ENCODE measurements around the gene TCF3.
A peak's percentile ranks its signal among the peaks of the same experiment; 100 is the strongest.

TCF3 gene

GRCh38 chr19:1630012-1630411 is 22.4 kb downstream of the TCF3 start:
- no peak for DNase-seq

GRCh38 chr19:1629256-1629808 is 23.1 kb downstream of the TCF3 start:
- no peak for DNase-seq

- no peak for DNase-seq
Measured at GRCh38 chr19:1627194-1627593, 25.2 kb downstream of the TCF3 start.

- no peak for DNase-seq
Measured at GRCh38 chr19:1626417-1627010, 25.9 kb downstream of the TCF3 start.

- DNase-seq, result peak in 7 of 14 donors; percentile 3 to 51 (median 8)
Measured at GRCh38 chr19:1624458-1624857, 28.0 kb downstream of the TCF3 start.

GRCh38 chr19:1622541-1622940 is 29.9 kb downstream of the TCF3 start:
- no peak for DNase-seq

- no peak for DNase-seq
Measured at GRCh38 chr19:1622007-1622406, 30.4 kb downstream of the TCF3 start.

GRCh38 chr19:1621574-1621973 is 30.8 kb downstream of the TCF3 start:
- DNase-seq, result no peak

- DNase-seq, result no peak
Measured at GRCh38 chr19:1621021-1621420, 31.4 kb downstream of the TCF3 start.

- DNase-seq, result no peak
Measured at GRCh38 chr19:1620502-1620901, 31.9 kb downstream of the TCF3 start.

GRCh38 chr19:1619703-1620102 is 32.7 kb downstream of the TCF3 start:
- DNase-seq, result no peak

GRCh38 chr19:1619094-1619439 is 33.3 kb downstream of the TCF3 start:
- DNase-seq, result no peak

- no peak for DNase-seq
Measured at GRCh38 chr19:1618157-1619093, 34.0 kb downstream of the TCF3 start.

GRCh38 chr19:1616875-1617274 is 35.5 kb downstream of the TCF3 start:
- DNase-seq, result no peak

- DNase-seq, result no peak
Measured at GRCh38 chr19:1616396-1616795, 36.0 kb downstream of the TCF3 start.

- DNase-seq, result no peak
Measured at GRCh38 chr19:1615156-1615765, 37.2 kb downstream of the TCF3 start.

- DNase-seq, result no peak
Measured at GRCh38 chr19:1613808-1614570, 38.4 kb downstream of the TCF3 start.

GRCh38 chr19:1613146-1613545 is 39.3 kb downstream of the TCF3 start:
- DNase-seq, result no peak

GRCh38 chr19:1612114-1613086 is 40.0 kb downstream of the TCF3 start:
- DNase-seq, result no peak

GRCh38 chr19:1611353-1611752 is 41.1 kb downstream of the TCF3 start:
- DNase-seq, result no peak

- DNase-seq, result no peak
Measured at GRCh38 chr19:1610579-1610978, 41.8 kb downstream of the TCF3 start.
